K562 (cell line): Measurements from ENCODE around the gene DYRK1A. TPM values are rescaled to one million over a fixed set of nuclear protein-coding genes. Genes with fewer than 3 reads are reported as not detected.

Experiments
- CBX8 ChIP-seq: fragments of 200-600 bp; sonication (generic); IDR thresholded peaks from 2 replicates; pipeline ENCODE4 v1.6.1; 2012; ENCODE audit warnings: borderline replicate concordance, mixed run types, low read depth, mild to moderate bottlenecking, moderate library complexity, mixed read lengths, low read length, control low read depth, inconsistent platforms; ENCODE audit not compliant: poor library complexity, severe bottlenecking; ENCODE audit errors: extremely low read depth
- DNMT1 ChIP-seq: fragments of 450-650 bp; IDR thresholded peaks from 2 replicates; pipeline ENCODE4 v1.6.1; 2016; ENCODE audit warnings: antibody characterized with exemption, mild to moderate bottlenecking
- GATAD2B ChIP-seq: fragments of 450-650 bp; IDR thresholded peaks from 2 replicates; pipeline ENCODE4 v1.6.1; 2017; ENCODE audit warnings: mild to moderate bottlenecking, borderline replicate concordance
- HNRNPUL1 ChIP-seq: fragments of 200-400 bp; formaldehyde crosslinking; IDR thresholded peaks from 2 replicates; pipeline ENCODE4 v1.6.1; 2017; ENCODE audit warnings: low read length
- KDM1A ChIP-seq, 2 experiments: fragments of 450-650 bp; IDR thresholded peaks; 2 replicates each; pipeline ENCODE4 v1.6.1; 2016; ENCODE audit warnings: mild to moderate bottlenecking in 2 of 2
- MTA1 ChIP-seq: fragments of 450-650 bp; IDR thresholded peaks from 2 replicates; pipeline ENCODE4 v1.6.1; 2017; ENCODE audit warnings: borderline replicate concordance
- NR1H2 ChIP-seq: sonication (generic); formaldehyde crosslinking; IDR thresholded peaks from 2 replicates; pipeline ENCODE4 v1.4.0; 2020; ENCODE audit warnings: mild to moderate bottlenecking, missing genetic modification reagents
- SPI1 ChIP-seq: IDR thresholded peaks from 2 replicates; pipeline ENCODE4 v1.6.1; 2011; ENCODE audit warnings: low read depth, low read length, control low read depth, borderline replicate concordance
- TEAD1 ChIP-seq, 2 experiments: fragments of 450-650 bp in 1 of 2; sonication (generic) in 1 of 2; formaldehyde crosslinking; IDR thresholded peaks; 2 replicates each; pipeline versions ENCODE4 v1.4.0 to v1.8.0; 2020 to 2022; ENCODE audit warnings: mild to moderate bottlenecking in 2 of 2, missing genetic modification reagents in 1 of 2
- XRCC4 ChIP-seq: IDR thresholded peaks from one replicate; pipeline ENCODE4 v1.6.1; 2011; ENCODE audit not compliant: insufficient read depth, insufficient read length; ENCODE audit errors: extremely low read depth
- ZBTB1 ChIP-seq: sonication (generic); formaldehyde crosslinking; IDR thresholded peaks from 2 replicates; pipeline ENCODE4 v1.8.1; 2023; ENCODE audit warnings: missing genetic modification reagents, low read depth, mild to moderate bottlenecking, borderline replicate concordance
- ZNF584 ChIP-seq: fragments of 200-800 bp; sonication (Bioruptor generic); IDR thresholded peaks from 2 replicates; pipeline ENCODE4 v1.6.1; 2016; ENCODE audit warnings: low read depth, mild to moderate bottlenecking, missing genetic modification characterization, missing compliant biosample characterization
- polyA plus RNA-seq, 8 experiments: library from polyadenylated mRNA; depleted of rRNA in 4 of 8; stranded (reverse) in 5 of 8; unstranded in 3 of 8; fragments of >200 nt; fragmentation: Nextera tagmentation in 2 of 8; fragmentation: Illumina TruSeq in 1 of 8; extraction: Ambion mirVana in 2 of 8; extraction: Trizol in 1 of 8; gene quantifications; 2 replicates each; pipeline versions ENCODE4 v1.2.1 to v1.2.3, GENCODE V29; 2011 to 2014; ENCODE audit warnings: inconsistent platforms in 1 of 8, missing spikeins in 1 of 8
- total RNA-seq, 7 experiments: library from RNA; depleted of rRNA in 6 of 7; stranded (reverse); fragments of >200 nt in 6 of 7; fragmentation: Illumina TruSeq in 2 of 7; extraction: Trizol in 2 of 7; gene quantifications; 2 replicates each; pipeline versions ENCODE4 v1.2.1 to v1.2.3, GENCODE V29; 2011 to 2021; ENCODE audit warnings: low replicate concordance in 1 of 7
- TF ChIP-seq, protein P1 (sequence below): fragments of 150-350 bp; IDR thresholded peaks from 2 replicates; pipeline ENCODE4 v1.6.1; 2014; ENCODE audit warnings: low read depth, mild to moderate bottlenecking, low read length, borderline replicate concordance
- TF ChIP-seq, protein P2 (sequence below): sonication (generic); IDR thresholded peaks from 2 replicates; pipeline ENCODE4 v1.6.1; 2016
- TF ChIP-seq, protein P3 (sequence below): fragments of 250-450 bp; sonication (Bioruptor Pico); IDR thresholded peaks from 2 replicates; pipeline ENCODE4 v1.4.0; 2020; ENCODE audit warnings: borderline replicate concordance
- TF ChIP-seq, protein P4 (sequence below): fragments of 450-650 bp; conservative IDR thresholded peaks from 2 replicates; pipeline ENCODE4 v1.6.1; 2016; ENCODE audit warnings: missing genetic modification characterization, low read depth, mild to moderate bottlenecking, control low read depth, missing compliant biosample characterization
- TF ChIP-seq, protein P5 (sequence below): fragments of 200-800 bp; sonication (Bioruptor generic); IDR thresholded peaks from 2 replicates; pipeline ENCODE4 v1.6.1; 2017; ENCODE audit warnings: missing genetic modification characterization, missing compliant biosample characterization

Gene DYRK1A
- total and polyA plus RNA-seq, 9 of the 15 experiments (the other 6 are each of a cell fraction or from before 2014, with no cell fraction given), result 3.7 to 64.8 (median 42.3) TPM

DNA sequence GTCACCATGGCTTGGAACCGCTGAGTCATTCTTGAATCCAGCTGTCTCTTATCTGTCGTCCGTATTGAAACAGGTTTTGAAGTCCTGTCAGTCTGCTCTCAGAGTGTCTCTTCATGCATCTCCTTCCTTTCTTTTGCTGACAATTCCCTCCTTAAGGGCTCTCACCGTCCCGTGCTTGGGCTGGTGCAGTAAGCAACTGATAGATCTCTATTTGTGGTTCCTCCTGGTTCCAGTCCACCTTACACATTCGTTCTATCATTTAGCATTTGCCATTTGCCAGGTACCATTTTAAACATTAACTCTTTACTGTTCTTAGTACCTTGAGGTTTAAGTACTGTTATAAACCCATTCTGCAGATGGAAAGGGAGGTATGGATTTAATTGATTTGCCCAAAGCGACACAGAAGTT, 88.9 kb downstream of the DYRK1A start (continued):
- TF ChIP-seq, protein P1, sequence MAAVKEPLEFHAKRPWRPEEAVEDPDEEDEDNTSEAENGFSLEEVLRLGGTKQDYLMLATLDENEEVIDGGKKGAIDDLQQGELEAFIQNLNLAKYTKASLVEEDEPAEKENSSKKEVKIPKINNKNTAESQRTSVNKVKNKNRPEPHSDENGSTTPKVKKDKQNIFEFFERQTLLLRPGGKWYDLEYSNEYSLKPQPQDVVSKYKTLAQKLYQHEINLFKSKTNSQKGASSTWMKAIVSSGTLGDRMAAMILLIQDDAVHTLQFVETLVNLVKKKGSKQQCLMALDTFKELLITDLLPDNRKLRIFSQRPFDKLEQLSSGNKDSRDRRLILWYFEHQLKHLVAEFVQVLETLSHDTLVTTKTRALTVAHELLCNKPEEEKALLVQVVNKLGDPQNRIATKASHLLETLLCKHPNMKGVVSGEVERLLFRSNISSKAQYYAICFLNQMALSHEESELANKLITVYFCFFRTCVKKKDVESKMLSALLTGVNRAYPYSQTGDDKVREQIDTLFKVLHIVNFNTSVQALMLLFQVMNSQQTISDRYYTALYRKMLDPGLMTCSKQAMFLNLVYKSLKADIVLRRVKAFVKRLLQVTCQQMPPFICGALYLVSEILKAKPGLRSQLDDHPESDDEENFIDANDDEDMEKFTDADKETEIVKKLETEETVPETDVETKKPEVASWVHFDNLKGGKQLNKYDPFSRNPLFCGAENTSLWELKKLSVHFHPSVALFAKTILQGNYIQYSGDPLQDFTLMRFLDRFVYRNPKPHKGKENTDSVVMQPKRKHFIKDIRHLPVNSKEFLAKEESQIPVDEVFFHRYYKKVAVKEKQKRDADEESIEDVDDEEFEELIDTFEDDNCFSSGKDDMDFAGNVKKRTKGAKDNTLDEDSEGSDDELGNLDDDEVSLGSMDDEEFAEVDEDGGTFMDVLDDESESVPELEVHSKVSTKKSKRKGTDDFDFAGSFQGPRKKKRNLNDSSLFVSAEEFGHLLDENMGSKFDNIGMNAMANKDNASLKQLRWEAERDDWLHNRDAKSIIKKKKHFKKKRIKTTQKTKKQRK, result no peak
- TF ChIP-seq TEAD1 (CRISPR knock-in tag; IDR thresholded peaks at IDR 0.05), result no peak
- TF ChIP-seq SPI1, result no peak
- TF ChIP-seq GATAD2B, result 0 out of 2 replicates have a peak, but pooled peaks have one; percentile 61
- TF ChIP-seq NR1H2, result no peak
- TF ChIP-seq, protein P2, sequence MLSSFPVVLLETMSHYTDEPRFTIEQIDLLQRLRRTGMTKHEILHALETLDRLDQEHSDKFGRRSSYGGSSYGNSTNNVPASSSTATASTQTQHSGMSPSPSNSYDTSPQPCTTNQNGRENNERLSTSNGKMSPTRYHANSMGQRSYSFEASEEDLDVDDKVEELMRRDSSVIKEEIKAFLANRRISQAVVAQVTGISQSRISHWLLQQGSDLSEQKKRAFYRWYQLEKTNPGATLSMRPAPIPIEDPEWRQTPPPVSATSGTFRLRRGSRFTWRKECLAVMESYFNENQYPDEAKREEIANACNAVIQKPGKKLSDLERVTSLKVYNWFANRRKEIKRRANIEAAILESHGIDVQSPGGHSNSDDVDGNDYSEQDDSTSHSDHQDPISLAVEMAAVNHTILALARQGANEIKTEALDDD, result no peak
- TF ChIP-seq, protein P3, sequence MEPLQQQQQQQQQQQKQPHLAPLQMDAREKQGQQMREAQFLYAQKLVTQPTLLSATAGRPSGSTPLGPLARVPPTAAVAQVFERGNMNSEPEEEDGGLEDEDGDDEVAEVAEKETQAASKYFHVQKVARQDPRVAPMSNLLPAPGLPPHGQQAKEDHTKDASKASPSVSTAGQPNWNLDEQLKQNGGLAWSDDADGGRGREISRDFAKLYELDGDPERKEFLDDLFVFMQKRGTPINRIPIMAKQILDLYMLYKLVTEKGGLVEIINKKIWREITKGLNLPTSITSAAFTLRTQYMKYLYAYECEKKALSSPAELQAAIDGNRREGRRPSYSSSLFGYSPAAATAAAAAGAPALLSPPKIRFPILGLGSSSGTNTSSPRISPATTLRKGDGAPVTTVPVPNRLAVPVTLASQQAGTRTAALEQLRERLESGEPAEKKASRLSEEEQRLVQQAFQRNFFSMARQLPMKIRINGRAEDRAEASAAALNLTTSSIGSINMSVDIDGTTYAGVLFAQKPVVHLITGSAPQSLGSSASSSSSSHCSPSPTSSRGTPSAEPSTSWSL (CRISPR knock-in tag), result no peak
- TF ChIP-seq ZBTB1 (CRISPR knock-in tag), result no peak
- TF ChIP-seq, protein P4, sequence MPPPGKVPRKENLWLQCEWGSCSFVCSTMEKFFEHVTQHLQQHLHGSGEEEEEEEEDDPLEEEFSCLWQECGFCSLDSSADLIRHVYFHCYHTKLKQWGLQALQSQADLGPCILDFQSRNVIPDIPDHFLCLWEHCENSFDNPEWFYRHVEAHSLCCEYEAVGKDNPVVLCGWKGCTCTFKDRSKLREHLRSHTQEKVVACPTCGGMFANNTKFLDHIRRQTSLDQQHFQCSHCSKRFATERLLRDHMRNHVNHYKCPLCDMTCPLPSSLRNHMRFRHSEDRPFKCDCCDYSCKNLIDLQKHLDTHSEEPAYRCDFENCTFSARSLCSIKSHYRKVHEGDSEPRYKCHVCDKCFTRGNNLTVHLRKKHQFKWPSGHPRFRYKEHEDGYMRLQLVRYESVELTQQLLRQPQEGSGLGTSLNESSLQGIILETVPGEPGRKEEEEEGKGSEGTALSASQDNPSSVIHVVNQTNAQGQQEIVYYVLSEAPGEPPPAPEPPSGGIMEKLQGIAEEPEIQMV (tag), result no peak
- no peak for TF ChIP-seq DNMT1
- peak; percentile 43 to 64; a peak in 2 of 4 replicates for TF ChIP-seq KDM1A (IDR thresholded peaks at IDR 0.05)
- TF ChIP-seq ZNF584 (CRISPR knock-in tag), result no peak
- 0 out of 2 replicates have a peak, but pooled peaks have one; percentile 45 for TF ChIP-seq MTA1
- no peak for TF ChIP-seq CBX8
- TF ChIP-seq HNRNPUL1, result no peak
- no peak for TF ChIP-seq XRCC4
- TF ChIP-seq, protein P5, sequence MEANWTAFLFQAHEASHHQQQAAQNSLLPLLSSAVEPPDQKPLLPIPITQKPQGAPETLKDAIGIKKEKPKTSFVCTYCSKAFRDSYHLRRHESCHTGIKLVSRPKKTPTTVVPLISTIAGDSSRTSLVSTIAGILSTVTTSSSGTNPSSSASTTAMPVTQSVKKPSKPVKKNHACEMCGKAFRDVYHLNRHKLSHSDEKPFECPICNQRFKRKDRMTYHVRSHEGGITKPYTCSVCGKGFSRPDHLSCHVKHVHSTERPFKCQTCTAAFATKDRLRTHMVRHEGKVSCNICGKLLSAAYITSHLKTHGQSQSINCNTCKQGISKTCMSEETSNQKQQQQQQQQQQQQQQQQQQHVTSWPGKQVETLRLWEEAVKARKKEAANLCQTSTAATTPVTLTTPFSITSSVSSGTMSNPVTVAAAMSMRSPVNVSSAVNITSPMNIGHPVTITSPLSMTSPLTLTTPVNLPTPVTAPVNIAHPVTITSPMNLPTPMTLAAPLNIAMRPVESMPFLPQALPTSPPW (CRISPR knock-in tag), result no peak
